K562 (cell line): ENCODE measurements around the gene BEST1. TPM values are rescaled to one million over a fixed set of nuclear protein-coding genes. Genes with fewer than 3 reads are reported as not detected.
"Not testable (repeated sequence)": the region's sequence is repeated elsewhere in the genome, so short reads cannot be mapped to it uniquely, and the experiment has no call there.

Experiments
- ATAC-seq: fragments of 200-7000 bp; cut with Tn5 transposase; 3 replicates; pipeline ENCODE4 v1.9.1; 2020; ENCODE audit warnings: moderate library complexity
- BruUV-seq: library from RNA; stranded (reverse); fragments of 400-500 nt; replicated peaks from 2 replicates; lab custom pipeline; 2021; lab: Mats Ljungman, UMichigan
- CTCF ChIA-PET: fragments of 300-600 bp; formaldehyde crosslinking; extraction: SDS; loops from one replicate; lab custom pipeline; 2021; ENCODE audit warnings: low intra/inter-chr PET ratio; lab: Yijun Ruan, JAX
- POLR2A ChIA-PET: fragments of 300-600, 350-650 bp; sonication (Branson Sonifier 250); formaldehyde crosslinking; extraction: SDS; loops from one replicate; lab custom pipeline; 2021; ENCODE audit warnings: antibody characterized with exemption, inconsistent platforms; lab: Yijun Ruan, JAX
- DNase-seq, 4 experiments: peaks; one replicate each; pipeline versions ENCODE4 v3.0.0 to v3.0.0-alpha.2; 2011 to 2018; ENCODE audit warnings: low spot score in 3 of 4, mixed read lengths in 3 of 4; ENCODE audit errors: extremely low read depth in 1 of 4
- FAIRE-seq: peaks from 2 replicates; lab custom pipeline; 2011; peaks lifted over from hg19 to GRCh38; lab: Jason Lieb, UNC
- H2AFZ ChIP-seq: 2 replicates; pipeline ENCODE4 v1.6.0; 2011; ENCODE audit warnings: low read depth, low read length, control low read depth, inconsistent platforms
- H3K27ac ChIP-seq: fragments of 200-600 bp; 3 replicates; pipeline ENCODE4 v1.8.0; 2011; ENCODE audit warnings: low read depth, mild to moderate bottlenecking, control low read depth, inconsistent platforms, low read length, moderate library complexity, mixed read lengths; ENCODE audit errors: extremely low read depth
- H3K27me3 ChIP-seq, 2 experiments: fragments of 300-600 bp in 1 of 2; 2 replicates in 1 of 2; 3 replicates in 1 of 2; pipeline versions ENCODE4 v1.6.0 to v1.8.0; 2011; ENCODE audit warnings: inconsistent platforms in 2 of 2, low read length in 2 of 2, mild to moderate bottlenecking in 1 of 2, mixed read lengths in 1 of 2, moderate library complexity in 1 of 2; ENCODE audit not compliant: control insufficient read depth in 2 of 2, insufficient read depth in 2 of 2
- H3K36me3 ChIP-seq: fragments of 300-600 bp; 3 replicates; pipeline ENCODE4 v1.8.0; 2011; ENCODE audit warnings: mild to moderate bottlenecking, low read length, inconsistent platforms; ENCODE audit not compliant: control insufficient read depth, insufficient read depth
- H3K4me1 ChIP-seq, 2 experiments: fragments of 200-600 bp in 1 of 2; replicated peaks in 1 of 2; 2 replicates in 1 of 2; 3 replicates in 1 of 2; pipeline versions ENCODE4 v1.5.1 to v1.8.0; 2011; ENCODE audit warnings: inconsistent platforms in 2 of 2, low read length in 2 of 2, mild to moderate bottlenecking in 1 of 2, mixed read lengths in 1 of 2, moderate library complexity in 1 of 2; ENCODE audit not compliant: control insufficient read depth in 2 of 2, insufficient read depth in 2 of 2
- H3K4me2 ChIP-seq: 2 replicates; pipeline ENCODE4 v1.6.1; 2011; ENCODE audit warnings: low read length, control low read depth, inconsistent platforms, mixed read lengths; ENCODE audit not compliant: insufficient read depth
- H3K4me3 ChIP-seq: fragments of 200-600 bp; sonication (generic), shearing (Covaris generic); 2 replicates; pipeline ENCODE4 v1.5.1; 2016; ENCODE audit warnings: control low read depth, inconsistent platforms
- H3K79me2 ChIP-seq: fragments of 200-600 bp; 3 replicates; pipeline ENCODE4 v1.8.0; 2011; ENCODE audit warnings: low read length, inconsistent platforms; ENCODE audit not compliant: control insufficient read depth, insufficient read depth
- H3K9ac ChIP-seq, 2 experiments: 2 replicates each; pipeline versions ENCODE4 v1.6.0 to v1.6.1; 2011; ENCODE audit warnings: low read depth in 2 of 2, low read length in 2 of 2, control low read depth in 1 of 2, inconsistent platforms in 1 of 2, mild to moderate bottlenecking in 1 of 2, mixed read lengths in 1 of 2; ENCODE audit not compliant: insufficient read depth in 1 of 2
- H3K9me1 ChIP-seq: one replicate; pipeline ENCODE4 v1.6.0; 2011; ENCODE audit warnings: inconsistent platforms, mild to moderate bottlenecking, low read length, moderate library complexity; ENCODE audit not compliant: control insufficient read depth, insufficient read depth
- H3K9me3 ChIP-seq: replicated peaks from 2 replicates; pipeline ENCODE4 v1.5.1; 2011; ENCODE audit warnings: low read depth, low read length, inconsistent platforms; ENCODE audit not compliant: control insufficient read depth, insufficient read depth
- H4K20me1 ChIP-seq: replicated peaks from 2 replicates; pipeline ENCODE4 v1.6.1; 2011; ENCODE audit warnings: low read length, inconsistent platforms, mixed read lengths; ENCODE audit not compliant: control insufficient read depth, insufficient read depth
- CBFA2T3 ChIP-seq: fragments of 450-650 bp; IDR thresholded peaks from 2 replicates; pipeline ENCODE4 v1.6.1; 2017
- NFIC ChIP-seq: fragments of 450-650 bp; IDR thresholded peaks from 2 replicates; pipeline ENCODE4 v1.6.1; 2017; ENCODE audit warnings: mild to moderate bottlenecking, inconsistent platforms
- SAP30 ChIP-seq: fragments of 200-600 bp; sonication (generic); IDR thresholded peaks from 2 replicates; pipeline ENCODE4 v1.6.1; 2012; ENCODE audit warnings: borderline replicate concordance, low read depth, mild to moderate bottlenecking, moderate library complexity, low read length, control low read depth, inconsistent platforms; ENCODE audit not compliant: insufficient read depth, poor library complexity, severe bottlenecking
- ZNF311 ChIP-seq: fragments of 250-450 bp; sonication (Bioruptor Pico); IDR thresholded peaks from 2 replicates; pipeline ENCODE4 v1.4.0; 2020; ENCODE audit warnings: mild to moderate bottlenecking, moderate library complexity
- WGBS: fragments of 100-300 bp; shearing (Covaris generic); methylation state at CpG from one replicate; pipeline ENCODE4 v1.1.6; 2016; ENCODE audit warnings: low coverage, mixed read lengths; ENCODE audit not compliant: insufficient coverage; ENCODE audit errors: missing lambda C conversion rate; 5-methylcytosine and 5-hydroxymethylcytosine counted together
- in situ Hi-C: fragments of 300-500 bp; cut with MboI; formaldehyde crosslinking; loops from 4 replicates; pipeline ENCODE4 v1.15.0; 2018; ENCODE audit warnings: inconsistent platforms, mixed read lengths
- intact Hi-C: fragments of 100-400 bp; cut with micrococcal nuclease; formaldehyde crosslinking; loops from 2 replicates; pipeline ENCODE4 v1.14.2; 2022
- polyA plus RNA-seq, 8 experiments: library from polyadenylated mRNA; depleted of rRNA in 4 of 8; stranded (reverse) in 5 of 8; unstranded in 3 of 8; fragments of >200 nt; fragmentation: Nextera tagmentation in 2 of 8; fragmentation: Illumina TruSeq in 1 of 8; extraction: Ambion mirVana in 2 of 8; extraction: Trizol in 1 of 8; gene quantifications; 2 replicates each; pipeline versions ENCODE4 v1.2.1 to v1.2.3, GENCODE V29; 2011 to 2014; ENCODE audit warnings: inconsistent platforms in 1 of 8, missing spikeins in 1 of 8
- total RNA-seq, 7 experiments: library from RNA; depleted of rRNA in 6 of 7; stranded (reverse); fragments of >200 nt in 6 of 7; fragmentation: Illumina TruSeq in 2 of 7; extraction: Trizol in 2 of 7; gene quantifications; 2 replicates each; pipeline versions ENCODE4 v1.2.1 to v1.2.3, GENCODE V29; 2011 to 2021; ENCODE audit warnings: low replicate concordance in 1 of 7
- TF ChIP-seq, protein P1 (sequence below), 2 experiments: fragments of 450-650 bp in 1 of 2; sonication (generic) in 1 of 2; formaldehyde crosslinking in 1 of 2; IDR thresholded peaks in 1 of 2; conservative IDR thresholded peaks in 1 of 2; 2 replicates each; pipeline versions ENCODE4 v1.6.1 to v1.8.1; 2016 to 2023; ENCODE audit warnings: mild to moderate bottlenecking in 2 of 2, moderate library complexity in 2 of 2, inconsistent platforms in 1 of 2, missing genetic modification reagents in 1 of 2

BEST1 gene
- total and polyA plus RNA-seq, 9 of the 15 experiments (the other 6 are each of a cell fraction or from before 2014, with no cell fraction given): 0.07 to 1.3 (median 0.40) TPM

DNA sequence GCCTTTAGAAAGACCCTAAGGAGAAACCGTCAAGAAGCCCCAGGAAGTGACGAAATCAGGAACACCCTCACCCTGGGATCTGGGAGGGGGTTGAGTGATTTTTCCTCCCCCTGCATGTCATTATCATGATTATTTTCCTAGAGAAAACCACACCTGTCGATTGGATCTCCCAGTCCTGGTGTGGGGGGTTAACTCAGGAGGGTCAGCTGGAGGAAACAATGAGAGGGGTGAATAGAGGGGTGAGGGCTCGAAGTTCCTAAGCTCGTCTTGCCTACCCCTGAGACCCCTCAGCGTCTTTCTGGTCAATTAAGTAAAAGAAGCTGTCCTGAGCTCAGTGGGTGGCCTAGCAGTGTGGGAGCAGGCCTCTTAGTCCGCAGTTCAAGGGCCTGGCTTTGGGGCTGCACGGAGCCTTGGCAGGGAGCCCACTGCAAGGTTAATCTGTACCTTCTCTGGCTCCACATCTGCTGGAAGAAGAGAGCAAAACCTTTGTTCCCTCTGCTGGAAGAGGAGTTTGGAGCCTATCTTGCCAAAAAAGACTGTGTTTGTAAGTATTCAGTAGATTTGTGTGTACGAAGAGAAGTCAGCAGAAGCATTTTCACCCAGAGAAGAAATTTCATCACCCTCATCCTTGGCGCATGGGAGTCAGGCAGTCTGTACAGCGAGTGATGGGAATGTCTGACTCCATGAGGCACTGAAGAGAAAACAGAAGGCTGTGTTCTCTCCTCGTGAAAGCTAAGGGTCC is 51.5 kb downstream of the BEST1 start:
- H3K9ac ChIP-seq: peak overlapping the region in 1 of 2 experiments; percentile 41; a peak in 2 of 4 replicates
- in situ Hi-C loops (no loop called here), intact Hi-C loops (no loop called here)
- H3K4me2 ChIP-seq: peak overlapping the region; percentile 6; the same call in 1 of the 2 replicates
- no peaks in the 10 kb centered on the region for H3K36me3 ChIP-seq
- H4K20me1 ChIP-seq: no peaks in the 10 kb centered on the region
- peak in 1 of 4 experiments; percentile 46 for DNase-seq
- H3K9me3 ChIP-seq: peaks cover 5% of the 10 kb centered on the region
- H3K79me2 ChIP-seq: no peaks in the 10 kb centered on the region
- H3K9me1 ChIP-seq: no peaks in the 10 kb centered on the region
- POLR2A ChIA-PET: interaction anchor here (1.5 kb wide), 1 partner anchor 35 kb away, joined by 5 read pairs; no protein-coding TSS in a partner anchor
- H3K27me3 ChIP-seq: no peaks in the 10 kb centered on the region
- no peak overlapping the region for H3K27ac ChIP-seq
- CTCF ChIA-PET: no interaction called here
- no TSS peak for BruUV-seq
- H3K4me3 ChIP-seq: no peak overlapping the region
- H3K4me1 ChIP-seq: peaks cover 17 to 22% of the 10 kb centered on the region in 2 experiments
- ATAC-seq: peak; percentile 82
- TF ChIP-seq SAP30: no peak
- TF ChIP-seq CBFA2T3: 0 out of 2 replicates have a peak, but pooled peaks have one; percentile 3
- TF ChIP-seq ZNF311 (CRISPR knock-in tag): no peak
- TF ChIP-seq, protein P1, sequence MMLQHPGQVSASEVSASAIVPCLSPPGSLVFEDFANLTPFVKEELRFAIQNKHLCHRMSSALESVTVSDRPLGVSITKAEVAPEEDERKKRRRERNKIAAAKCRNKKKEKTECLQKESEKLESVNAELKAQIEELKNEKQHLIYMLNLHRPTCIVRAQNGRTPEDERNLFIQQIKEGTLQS (IDR thresholded peaks at IDR 0.05): peak; percentile 42; the same call in 1 of the 2 replicates
- TF ChIP-seq, protein P1 (CRISPR knock-in tag; conservative IDR thresholded peaks at IDR 0.05): no peak
- TF ChIP-seq NFIC: peak; percentile 79
- 35% methylated on average over 11 of the region's 12 CpGs for WGBS
- H2AFZ ChIP-seq: peak overlapping the region; percentile 26; the same call in 1 of the 2 replicates
- peak; percentile 65 for FAIRE-seq

DNA sequence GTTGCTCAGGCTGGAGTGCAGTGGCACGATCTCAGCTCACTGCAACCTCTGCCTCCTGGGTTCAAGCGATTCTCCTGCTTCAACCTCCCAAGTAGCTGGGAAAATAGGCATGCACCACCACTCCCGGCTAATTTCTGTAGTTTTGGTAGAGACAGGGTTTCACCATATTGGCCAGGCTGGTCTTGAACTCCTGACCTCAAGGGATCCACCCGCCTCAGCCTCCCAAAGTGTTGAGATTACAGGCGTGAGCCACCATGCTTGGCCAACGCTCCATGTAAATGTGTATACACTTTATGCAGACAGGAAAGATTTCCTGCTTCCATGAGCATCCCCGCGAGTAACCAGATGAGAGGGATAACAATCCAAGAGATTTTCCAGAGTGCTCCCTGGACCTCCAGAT is 52.1 kb downstream of the BEST1 start:
- CTCF ChIA-PET, BruUV-seq, H3K36me3 ChIP-seq, H4K20me1 ChIP-seq, FAIRE-seq, H3K4me2 ChIP-seq, in situ Hi-C loops, H2AFZ ChIP-seq, H3K9me3 ChIP-seq, intact Hi-C loops, H3K27me3 ChIP-seq, H3K9ac ChIP-seq, H3K9me1 ChIP-seq, H3K79me2 ChIP-seq, H3K27ac ChIP-seq, ATAC-seq, H3K4me3 ChIP-seq, DNase-seq: not testable (repeated sequence)
- WGBS: 66% methylated on average over 8 of the region's 8 CpGs
- POLR2A ChIA-PET: interaction anchor here (1.5 kb wide), 1 partner anchor 36 kb away, joined by 5 read pairs; no protein-coding TSS in a partner anchor
- peaks cover 17 to 22% of the 10 kb centered on the region in 2 experiments for H3K4me1 ChIP-seq
